GM23338 (cell line): ENCODE measurements around the gene PPP5C. TPM values are rescaled to one million over a fixed set of nuclear protein-coding genes. Genes with fewer than 3 reads are reported as not detected.

Experiments used
- ATAC-seq: fragments of 200-7000 bp; cut with Tn5 transposase; 3 replicates; pipeline ENCODE4 v1.9.1; 2020
- DNase-seq: peaks from one replicate; pipeline ENCODE4 v3.0.0-alpha.2; 2015; ENCODE audit warnings: low spot score
- H2AFZ ChIP-seq: fragments of 200-600 bp; sonication (generic); 2 replicates; pipeline ENCODE4 v1.8.0; 2016; ENCODE audit warnings: antibody characterized with exemption, mild to moderate bottlenecking, moderate library complexity
- H3F3A ChIP-seq: fragments of 200-600 bp; sonication (generic); replicated peaks from 2 replicates; pipeline ENCODE4 v1.8.0; 2017; ENCODE audit warnings: antibody characterized with exemption, mixed run types, low read depth
- H3K27ac ChIP-seq: fragments of 200-600 bp; sonication (generic); 2 replicates; pipeline ENCODE4 v1.6.1; 2016; ENCODE audit warnings: low read depth
- H3K27me3 ChIP-seq: fragments of 200-600 bp; sonication (generic); 2 replicates; pipeline ENCODE4 v1.8.0; 2016; ENCODE audit warnings: mild to moderate bottlenecking, mixed run types, moderate library complexity; ENCODE audit not compliant: insufficient read depth
- H3K36me3 ChIP-seq: fragments of 200-600 bp; sonication (generic); 2 replicates; pipeline ENCODE4 v1.8.0; 2016; ENCODE audit warnings: mild to moderate bottlenecking; ENCODE audit not compliant: insufficient read depth
- H3K4me1 ChIP-seq: fragments of 200-600 bp; sonication (generic); 2 replicates; pipeline ENCODE4 v1.8.0; 2016; ENCODE audit warnings: mild to moderate bottlenecking, moderate library complexity; ENCODE audit not compliant: insufficient read depth
- H3K4me2 ChIP-seq: fragments of 200-600 bp; sonication (generic); 2 replicates; pipeline ENCODE4 v1.7.1; 2017; ENCODE audit warnings: mixed run types
- H3K4me3 ChIP-seq: fragments of 200-600 bp; sonication (generic); 2 replicates; pipeline ENCODE4 v1.6.1; 2016; ENCODE audit warnings: mixed run types
- H3K79me2 ChIP-seq: fragments of 200-600 bp; sonication (generic); replicated peaks from 2 replicates; pipeline ENCODE4 v1.8.0; 2017; ENCODE audit warnings: mild to moderate bottlenecking; ENCODE audit not compliant: insufficient read depth
- H3K9me2 ChIP-seq: fragments of 200-600 bp; sonication (generic); 2 replicates; pipeline ENCODE4 v1.8.0; 2017; ENCODE audit not compliant: insufficient read depth
- H4K20me1 ChIP-seq: fragments of 200-600 bp; sonication (generic); replicated peaks from 2 replicates; pipeline ENCODE4 v1.8.0; 2017; ENCODE audit warnings: mild to moderate bottlenecking; ENCODE audit not compliant: insufficient read depth
- H3K27ac Mint-ChIP-seq: 2 replicates; pipeline ENCODE4 v1.8.0; 2020; ENCODE audit warnings: inconsistent platforms, mild to moderate bottlenecking, moderate library complexity, mixed read lengths
- H3K27me3 Mint-ChIP-seq: 3 replicates; pipeline ENCODE4 v1.8.0; 2022; ENCODE audit warnings: low read depth, mild to moderate bottlenecking, moderate library complexity, mixed read lengths, inconsistent platforms; ENCODE audit not compliant: insufficient read depth, poor library complexity
- H3K36me3 Mint-ChIP-seq: 3 replicates; pipeline ENCODE4 v1.8.0; 2021; ENCODE audit warnings: low read depth, mild to moderate bottlenecking, inconsistent platforms, moderate library complexity, mixed read lengths
- H3K4me1 Mint-ChIP-seq: 3 replicates; pipeline ENCODE4 v1.8.0; 2020; ENCODE audit warnings: mild to moderate bottlenecking, inconsistent platforms, mixed read lengths
- H3K4me3 Mint-ChIP-seq: 3 replicates; pipeline ENCODE4 v1.8.0; 2021; ENCODE audit warnings: moderate library complexity, mild to moderate bottlenecking, inconsistent platforms, mixed read lengths
- H3K9me3 Mint-ChIP-seq: 3 replicates; pipeline ENCODE4 v1.8.0; 2020; ENCODE audit warnings: moderate library complexity, mild to moderate bottlenecking, inconsistent platforms, mixed read lengths
- CREB1 ChIP-seq: fragments of 250-450 bp; sonication (Bioruptor Pico); IDR thresholded peaks from 2 replicates; pipeline ENCODE4 v1.5.0; 2020; ENCODE audit warnings: low read depth, mild to moderate bottlenecking, moderate library complexity
- CTCF ChIP-seq, 2 experiments: fragments of 200-600 bp in 1 of 2; sonication (generic) in 1 of 2; conservative IDR thresholded peaks; 2 replicates each; pipeline versions ENCODE4 v1.5.1 to v1.6.1; 2016 to 2017; ENCODE audit warnings: antibody characterized with exemption in 2 of 2, low read depth in 2 of 2, mild to moderate bottlenecking in 2 of 2, moderate library complexity in 1 of 2
- ETS1 ChIP-seq: IDR thresholded peaks from 2 replicates; pipeline ENCODE4 v1.6.1; 2016; ENCODE audit warnings: antibody characterized with exemption
- EZH2 ChIP-seq: fragments of 200-600 bp; sonication (generic); IDR thresholded peaks from one replicate; pipeline ENCODE4 v1.8.0; 2017; ENCODE audit warnings: antibody characterized with exemption, mild to moderate bottlenecking, low read depth; ENCODE audit not compliant: unreplicated experiment
- EZH2phosphoT487 ChIP-seq: fragments of 200-600 bp; sonication (generic); IDR thresholded peaks from one replicate; pipeline ENCODE4 v1.8.1; 2018; ENCODE audit warnings: antibody characterized with exemption; ENCODE audit not compliant: unreplicated experiment
- JUNB ChIP-seq: IDR thresholded peaks from one replicate; pipeline ENCODE4 v1.6.1; 2016; ENCODE audit warnings: antibody characterized with exemption; ENCODE audit not compliant: unreplicated experiment
- NANOG ChIP-seq: IDR thresholded peaks from 2 replicates; pipeline ENCODE4 v1.6.1; 2016; ENCODE audit warnings: antibody characterized with exemption, borderline replicate concordance
- POLR2AphosphoS5 ChIP-seq: IDR thresholded peaks from 2 replicates; pipeline ENCODE4 v1.6.1; 2016; ENCODE audit warnings: antibody characterized with exemption, low read depth
- REST ChIP-seq: IDR thresholded peaks from one replicate; pipeline ENCODE4 v1.6.1; 2018; ENCODE audit warnings: antibody characterized with exemption; ENCODE audit not compliant: unreplicated experiment
- STAT1 ChIP-seq: IDR thresholded peaks from one replicate; pipeline ENCODE4 v1.6.1; 2016; ENCODE audit warnings: antibody characterized with exemption; ENCODE audit not compliant: unreplicated experiment
- ZNF114 ChIP-seq: fragments of 250-450 bp; sonication (Bioruptor Pico); IDR thresholded peaks from 2 replicates; pipeline ENCODE4 v1.5.0; 2020; ENCODE audit warnings: mild to moderate bottlenecking, moderate library complexity
- ZNF331 ChIP-seq: fragments of 250-450 bp; sonication (Bioruptor Pico); IDR thresholded peaks from 2 replicates; pipeline ENCODE4 v1.5.0; 2020; ENCODE audit warnings: low read depth, mild to moderate bottlenecking, moderate library complexity
- ZNF462 ChIP-seq: fragments of 250-450 bp; sonication (Bioruptor Pico); IDR thresholded peaks from 2 replicates; pipeline ENCODE4 v1.5.0; 2020; ENCODE audit warnings: mild to moderate bottlenecking, moderate library complexity
- polyA plus RNA-seq: library from polyadenylated mRNA; unstranded; fragments of >200 nt; fragmentation: Nextera tagmentation; extraction: Ambion mirVana; gene quantifications from 2 replicates; pipeline ENCODE4 v1.2.1, GENCODE V29; 2016
- total RNA-seq: library from RNA; depleted of rRNA; stranded (reverse); fragments of >200 nt; shearing (Covaris generic); gene quantifications from 2 replicates; pipeline ENCODE4 v1.2.3, GENCODE V29; 2014

PPP5C gene
- total and polyA plus RNA-seq, 2 experiments from 2014 or later: 51.6 to 123 TPM

- H3K27ac Mint-ChIP-seq: no peak overlapping the region
Observed at GRCh38 chr19:46357846-46358583, 11.1 kb downstream of the PPP5C start.

More at GRCh38 chr19:46357846-46358583, 11.1 kb downstream of the PPP5C start:
- Mint-ChIP-seq H3K4me3 (no peak overlapping the region), H3K9me3 (no peaks in the 10 kb centered on the region), H3K27me3 (peaks cover 6% of the 10 kb centered on the region), H3K4me1 (peaks cover 4% of the 10 kb centered on the region; the same call in 2 of the 3 replicates), H3K36me3 (peaks cover 52% of the 10 kb centered on the region)
- Histone ChIP-seq H3K36me3 (peaks cover 31% of the 10 kb centered on the region), H3K79me2 (peaks cover 66% of the 10 kb centered on the region), H3K4me1 (no peaks in the 10 kb centered on the region), H3F3A (no peaks in the 10 kb centered on the region), H3K4me2 (no peak overlapping the region), H2AFZ (no peak overlapping the region), H3K27me3 (no peaks in the 10 kb centered on the region), H3K27ac (no peak overlapping the region), H4K20me1 (peaks cover 21% of the 10 kb centered on the region), H3K9me2 (no peaks in the 10 kb centered on the region), H3K4me3 (no peak overlapping the region)
- TF ChIP-seq ETS1 (no peak), NANOG (no peak), STAT1 (no peak), EZH2 (no peak), REST (no peak), EZH2phosphoT487 (no peak), ZNF331 (CRISPR knock-in tag) (no peak), CREB1 (CRISPR knock-in tag) (no peak), POLR2AphosphoS5 (no peak), JUNB (no peak), ZNF462 (no peak), ZNF114 (no peak), CTCF (conservative IDR thresholded peaks at IDR 0.05; ENCODE audit: low read depth in 2 of 2) (no peak)
- no peak for DNase-seq
- no peak for ATAC-seq
